NCI-H146 treated with DMSO at 0.1 percent for 48 hours (cell line): ENCODE measurements around the gene PRKG2.

ENCODE experiments used
- DNase-seq: peaks from one replicate; lab custom pipeline; 2025; ENCODE audit not compliant: unreplicated experiment; lab: John Stamatoyannopoulos, UW

PRKG2 gene

DNA sequence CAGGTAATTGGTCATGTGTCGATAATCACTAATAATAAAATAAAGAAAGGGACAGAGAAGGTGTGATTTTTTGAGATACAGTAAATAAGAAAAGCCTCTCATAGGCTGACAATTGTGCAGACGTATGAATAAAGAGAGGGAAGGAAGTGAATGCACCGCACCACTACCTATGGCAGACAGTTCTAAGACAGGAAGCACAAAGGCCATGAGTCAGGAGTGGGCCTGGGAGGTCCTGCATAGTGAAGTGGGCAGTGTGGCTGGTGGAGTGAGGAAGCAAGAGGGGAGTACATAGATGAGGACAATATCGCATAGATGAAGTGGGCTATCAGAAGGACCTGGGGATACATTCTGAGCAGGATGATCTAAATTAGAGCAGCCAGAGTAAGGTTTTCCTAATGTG is 108.9 kb downstream of the PRKG2 start:
- DNase-seq: no peak

DNA sequence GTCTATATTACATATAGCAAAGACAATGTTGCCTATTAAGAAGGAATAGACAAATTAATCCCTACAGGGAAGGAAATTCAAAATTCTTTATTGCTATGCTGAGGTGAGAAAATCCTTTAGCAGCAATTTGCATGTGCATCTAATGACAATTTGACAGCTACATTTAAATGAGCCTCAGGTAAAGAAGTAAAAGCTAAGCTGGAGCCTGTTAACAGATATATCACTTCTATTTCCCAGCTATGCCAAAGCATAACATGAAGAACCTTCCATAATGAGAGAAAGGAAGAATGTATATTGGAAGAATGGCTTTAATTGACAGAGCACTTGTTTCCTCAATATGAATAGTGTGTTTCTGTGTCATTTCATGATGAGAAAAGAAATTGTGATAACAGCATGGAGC is 112.9 kb downstream of the PRKG2 start:
- DNase-seq: no peak

DNA sequence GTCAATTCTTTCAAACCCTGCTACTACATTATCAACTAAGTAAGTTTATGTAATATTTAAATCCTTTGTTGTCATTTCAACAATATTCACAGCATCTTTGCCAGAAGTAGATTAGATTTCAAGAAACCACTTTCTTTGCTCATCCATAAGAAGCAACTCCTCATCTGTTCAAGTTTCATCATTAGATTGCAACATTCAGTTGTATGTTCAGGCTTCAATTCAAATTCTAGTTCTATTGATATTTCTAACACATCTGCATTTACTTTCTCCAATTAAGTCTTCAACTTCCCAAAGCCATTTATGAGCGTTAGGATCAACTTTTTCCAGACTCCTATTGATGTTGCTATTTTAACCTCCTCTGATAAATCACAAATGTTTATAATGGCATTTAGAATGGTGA is 118.5 kb downstream of the PRKG2 start:
- DNase-seq: no peak

DNA sequence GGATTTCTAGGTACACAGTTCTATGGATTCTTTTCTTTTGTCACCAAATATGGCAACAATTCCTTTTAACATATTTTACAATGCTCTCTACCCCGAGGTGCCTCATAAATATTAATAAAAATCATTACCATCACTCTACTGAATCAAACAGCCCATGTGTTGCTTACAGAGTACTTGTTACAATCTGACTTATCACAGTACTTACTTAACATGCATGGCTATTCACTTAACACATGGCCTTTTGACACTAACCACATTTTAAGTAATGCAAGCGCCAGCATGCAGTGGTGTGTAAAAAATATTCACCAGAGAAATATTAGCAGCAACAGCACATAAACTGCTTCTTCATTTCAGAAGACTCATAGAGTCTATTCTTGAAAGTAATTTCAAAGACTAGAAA is 119.6 kb downstream of the PRKG2 start:
- DNase-seq: no peak

DNA sequence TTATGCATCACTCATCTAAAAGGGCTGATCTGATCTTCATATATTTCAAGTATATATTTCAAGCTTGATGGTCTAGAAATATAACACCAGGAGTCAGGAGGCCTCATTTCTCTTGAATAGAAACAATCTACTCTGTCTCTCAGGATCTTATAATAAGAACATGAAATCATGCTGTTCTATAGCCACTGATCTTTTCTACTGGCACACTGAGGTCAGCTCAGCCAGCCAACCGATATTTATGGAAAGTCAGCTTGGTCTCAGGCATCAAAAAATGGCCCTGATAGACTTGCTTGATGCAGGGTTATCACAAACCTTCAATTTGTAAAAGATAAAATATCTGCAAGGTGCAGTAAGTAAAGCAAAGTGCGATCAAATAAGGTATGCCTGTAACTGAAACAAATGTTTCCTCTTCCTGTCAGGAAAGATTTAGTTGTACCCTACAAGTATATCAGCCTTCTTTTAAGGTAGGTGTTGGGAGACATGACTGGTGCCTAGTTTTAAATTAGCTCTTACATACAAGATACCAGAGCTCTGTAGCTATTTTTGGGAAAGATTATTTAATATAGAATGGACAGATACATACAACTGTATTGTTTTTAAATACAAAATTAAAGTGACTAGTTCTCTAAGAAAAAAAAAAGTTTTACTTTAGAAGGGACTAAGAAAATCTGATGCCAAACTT is 121.2 kb downstream of the PRKG2 start:
- DNase-seq: no peak

DNA sequence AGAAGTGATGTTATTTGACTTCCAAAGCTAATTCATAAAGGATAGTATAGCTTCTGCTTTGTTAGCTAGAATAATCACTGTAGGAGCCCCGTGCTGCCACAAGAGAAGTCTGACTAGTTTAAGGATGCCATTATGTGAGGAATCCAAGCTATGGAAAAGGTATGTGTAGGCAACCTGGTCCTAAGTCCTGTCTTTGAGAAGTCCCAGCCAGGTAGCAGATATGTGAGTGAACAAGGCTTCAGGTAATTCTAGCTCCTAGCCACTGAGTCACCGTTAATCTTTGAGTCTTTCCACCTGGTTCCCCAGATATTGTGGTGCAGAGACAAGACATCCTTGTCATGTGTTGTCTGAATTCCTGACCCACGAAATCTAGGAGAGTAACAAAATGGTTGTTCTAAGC is 129.0 kb downstream of the PRKG2 start:
- no peak for DNase-seq

DNA sequence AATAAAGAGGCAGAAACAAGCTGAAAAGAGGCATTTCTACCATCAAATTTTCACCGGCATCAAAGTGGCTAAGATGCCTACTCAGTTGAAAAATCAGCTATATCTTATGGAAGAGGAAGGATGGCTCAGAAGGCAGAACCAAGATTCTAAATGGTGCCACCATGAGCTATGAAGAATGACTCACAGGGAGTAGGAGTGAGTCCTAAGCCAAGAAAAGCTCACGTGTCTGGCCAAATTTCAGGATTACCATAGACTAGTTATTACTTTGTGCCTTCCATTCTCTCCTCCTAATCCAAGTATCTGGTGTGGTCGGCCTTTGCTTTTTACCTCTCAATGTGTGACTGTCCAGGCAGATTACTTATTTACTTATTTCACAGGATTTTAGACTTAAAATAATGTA is 129.7 kb downstream of the PRKG2 start:
- DNase-seq: no peak

DNA sequence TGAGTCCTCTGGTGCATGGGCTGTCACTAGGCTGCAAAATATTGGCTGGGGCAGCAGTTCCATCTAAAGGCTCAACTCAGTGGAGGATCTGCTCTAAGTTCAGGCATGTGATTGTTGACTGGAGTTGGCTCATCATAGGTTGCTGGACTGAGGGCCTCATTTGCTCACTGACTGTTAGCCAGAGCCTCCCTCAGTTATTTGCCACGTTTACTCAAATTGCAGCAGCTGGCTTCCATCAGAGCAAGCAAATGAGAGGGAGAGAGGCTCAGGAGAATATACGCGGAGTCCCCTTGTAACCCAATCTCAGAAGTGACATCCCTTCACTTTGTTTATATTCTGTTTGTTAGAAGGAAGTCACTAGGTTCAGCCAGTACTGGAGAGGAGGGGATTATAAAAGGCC is 130.4 kb downstream of the PRKG2 start:
- no peak for DNase-seq

DNA sequence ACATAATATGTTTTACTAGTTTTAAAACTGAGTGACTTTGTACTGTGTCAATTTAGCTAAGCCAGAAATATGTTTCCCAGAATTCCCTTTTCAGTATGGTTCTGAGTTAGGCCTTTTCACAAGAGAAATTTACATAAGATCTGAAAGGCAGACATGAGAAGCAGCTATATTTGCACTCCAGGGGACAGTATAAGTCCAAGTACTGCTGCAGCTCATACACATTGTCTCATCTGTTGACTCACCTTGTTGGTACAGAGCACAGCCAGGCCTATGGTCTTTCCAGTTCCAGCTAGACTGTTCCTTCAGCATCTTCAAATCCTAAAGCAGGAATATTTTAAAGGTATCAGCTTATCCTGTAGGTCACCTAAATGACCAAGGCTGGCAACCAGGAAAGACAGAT is 131.0 kb downstream of the PRKG2 start:
- DNase-seq: peak; percentile 9

DNA sequence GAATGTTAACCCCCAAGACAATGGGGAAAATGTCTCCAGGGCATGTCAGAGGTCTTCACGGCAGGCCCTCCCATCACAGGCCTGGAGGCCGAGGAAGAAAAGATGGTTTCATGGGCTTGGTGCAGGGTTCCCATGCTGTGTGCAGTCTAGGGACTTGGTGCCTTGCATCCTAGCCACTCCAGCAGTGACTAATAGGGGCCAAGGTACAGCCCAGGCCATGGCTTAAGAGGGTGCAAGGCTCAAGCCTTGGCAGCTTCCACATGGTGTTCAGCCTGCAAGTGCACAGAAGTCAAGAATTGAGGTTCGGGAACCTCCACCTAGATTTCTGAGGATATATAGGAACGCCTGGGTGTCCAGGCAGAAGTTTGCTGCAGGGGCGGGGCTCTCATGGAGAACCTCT is 133.9 kb downstream of the PRKG2 start:
- DNase-seq: no peak

DNA sequence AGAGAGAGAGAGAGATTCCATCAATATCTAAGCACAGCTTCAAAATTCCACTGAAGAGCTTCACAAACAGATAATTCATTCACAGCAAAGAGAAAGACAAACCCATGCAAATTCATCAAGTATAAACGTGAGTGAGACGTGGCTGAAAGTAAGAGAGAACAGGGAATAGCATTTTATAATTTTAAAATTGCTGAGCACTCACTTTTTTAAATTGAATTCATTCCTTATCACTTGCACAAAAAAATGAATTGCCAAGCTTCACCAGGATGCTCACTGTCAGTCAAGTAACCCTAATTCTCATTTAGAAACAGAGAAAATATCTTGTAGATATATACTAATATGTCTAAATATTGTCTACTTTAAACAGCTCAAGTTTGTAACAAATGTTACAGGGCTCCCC is 144.0 kb downstream of the PRKG2 start:
- DNase-seq: no peak

DNA sequence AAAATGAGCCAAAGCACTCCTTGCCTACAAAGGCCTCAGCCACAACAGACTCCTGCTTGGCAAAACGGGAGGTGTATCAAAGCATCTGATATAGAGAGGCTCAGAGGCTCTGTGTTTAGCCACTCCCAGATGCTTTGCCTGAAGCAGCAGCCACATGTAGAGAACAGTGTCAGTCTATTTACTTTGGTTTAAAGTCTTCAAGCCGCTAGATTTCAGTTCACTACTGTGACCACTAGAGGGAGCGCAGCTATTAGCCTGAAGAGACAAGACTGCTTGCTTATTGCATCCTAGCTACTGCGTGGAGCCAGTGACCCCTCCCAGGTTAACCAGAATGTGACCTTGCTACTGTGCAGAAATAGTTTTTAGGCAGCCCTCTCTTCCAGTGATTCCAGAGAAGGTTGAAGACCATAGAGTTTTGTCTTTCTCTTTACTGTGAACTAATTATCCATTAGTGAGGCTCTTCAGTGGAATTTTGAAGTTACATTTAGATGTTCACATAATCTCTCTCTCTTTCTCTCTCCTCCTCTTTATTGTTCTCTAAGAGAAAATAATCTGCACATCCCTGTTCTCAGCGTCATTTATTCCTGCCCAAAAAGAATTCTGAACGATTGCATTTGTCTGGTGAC is 145.2 kb downstream of the PRKG2 start:
- peak; percentile 93 for DNase-seq

DNA sequence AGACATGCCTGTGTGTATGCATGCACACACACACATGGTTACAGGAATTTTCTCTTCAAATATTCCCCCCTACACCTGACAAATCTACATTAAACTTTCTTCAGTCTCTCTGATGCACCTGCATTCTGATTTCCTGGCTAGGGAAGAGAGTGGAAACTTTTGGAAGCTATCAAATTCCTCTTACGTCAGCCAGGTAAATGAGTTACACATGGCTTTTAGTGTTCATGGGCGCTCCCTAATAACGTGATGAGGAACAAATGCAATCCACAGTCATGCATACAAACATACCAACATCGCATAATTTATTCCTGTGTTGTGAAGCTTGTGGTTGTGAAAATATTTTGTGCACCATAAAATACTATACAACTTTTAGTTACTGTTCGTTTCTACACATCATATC is 149.6 kb downstream of the PRKG2 start:
- no peak for DNase-seq

DNA sequence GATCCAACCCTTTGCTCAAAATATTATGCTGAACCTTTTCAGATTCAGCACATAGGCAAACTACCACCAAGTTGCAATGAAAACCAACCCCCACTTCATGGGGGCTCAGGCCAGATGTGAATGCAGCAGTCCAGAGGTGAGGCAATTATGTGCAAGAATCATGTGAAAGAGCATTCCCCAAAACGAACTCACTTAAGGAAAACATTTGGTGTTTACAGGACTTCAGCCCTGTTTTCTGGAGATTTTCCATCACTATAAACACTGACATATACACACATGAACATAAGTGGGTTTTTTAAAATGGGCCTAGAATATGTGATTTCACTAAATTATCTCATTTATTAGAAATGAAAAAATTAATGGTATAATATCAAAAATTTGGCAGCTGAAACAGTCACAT is 153.0 kb downstream of the PRKG2 start:
- no peak for DNase-seq

DNA sequence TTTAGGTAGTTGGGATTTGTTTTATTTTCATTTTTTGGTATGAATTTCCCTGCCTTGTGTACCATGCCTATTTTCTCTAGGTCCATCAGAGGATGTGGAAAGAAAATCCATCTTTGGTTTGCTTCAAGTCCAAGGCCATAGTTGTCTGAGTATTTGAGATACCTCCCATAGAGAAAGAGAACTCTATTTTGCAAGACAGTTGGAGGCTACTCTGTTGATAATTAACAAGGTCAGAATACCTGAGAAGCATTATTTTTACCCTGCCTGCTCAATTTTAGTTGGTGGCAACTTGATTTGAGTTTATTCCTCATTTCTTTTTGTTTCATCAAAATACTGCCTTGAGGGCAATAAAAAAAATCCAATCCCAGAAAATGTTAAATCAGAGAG is 153.7 kb downstream of the PRKG2 start:
- no peak for DNase-seq

DNA sequence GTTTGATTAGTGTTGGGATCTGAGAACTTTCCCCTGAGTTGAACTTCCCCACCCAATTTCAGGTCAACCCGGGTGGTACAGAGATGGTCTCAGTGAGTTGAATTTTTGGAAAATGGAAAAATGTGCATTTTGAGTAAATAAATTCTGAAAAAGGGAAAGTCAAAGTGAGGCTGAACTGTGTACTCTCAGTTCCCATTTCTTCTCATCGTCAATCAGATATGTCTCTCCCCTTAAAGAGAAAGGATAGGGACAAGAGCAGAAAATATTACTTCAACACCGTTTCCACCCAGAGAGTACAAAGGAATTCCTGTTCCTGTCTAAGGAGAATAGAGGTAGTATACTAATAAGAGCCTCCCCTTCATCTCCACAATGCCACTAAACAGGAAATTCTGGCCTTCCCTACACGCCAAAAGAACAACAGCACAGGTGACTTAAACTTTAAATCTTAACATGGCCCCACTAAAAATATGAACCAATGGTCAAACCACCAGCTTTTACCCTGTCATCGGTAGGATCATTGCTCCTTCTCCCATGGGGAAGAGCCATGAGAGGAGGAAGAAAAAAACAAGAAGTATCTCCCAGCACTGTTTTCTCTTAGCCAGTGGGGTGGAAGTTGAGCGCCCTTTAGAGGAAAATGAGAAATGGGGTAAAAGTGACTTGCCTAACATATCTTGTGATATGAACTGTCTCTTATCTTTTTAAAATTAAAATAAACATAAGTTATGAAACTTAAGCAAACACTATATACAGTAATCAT is 154.3 kb downstream of the PRKG2 start:
- no peak for DNase-seq

DNA sequence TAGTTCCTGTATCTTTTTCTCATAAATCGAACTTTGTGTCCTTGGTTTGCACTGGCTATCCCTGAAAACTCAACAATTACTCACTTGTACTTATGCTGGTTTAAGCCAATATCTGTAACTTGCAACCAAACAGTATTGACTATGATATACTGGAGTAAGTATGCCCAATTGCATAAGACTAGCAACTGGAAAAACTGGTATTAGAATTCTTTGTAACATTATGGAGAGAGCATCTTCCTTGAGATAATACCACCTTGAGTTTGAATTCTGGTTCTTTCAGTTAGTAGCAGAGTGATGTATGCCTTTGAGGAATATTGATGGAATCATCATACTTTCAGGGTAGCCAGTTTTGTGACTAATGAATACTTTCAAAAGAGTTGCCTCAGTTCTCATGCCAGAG is 156.4 kb downstream of the PRKG2 start:
- DNase-seq: no peak

DNA sequence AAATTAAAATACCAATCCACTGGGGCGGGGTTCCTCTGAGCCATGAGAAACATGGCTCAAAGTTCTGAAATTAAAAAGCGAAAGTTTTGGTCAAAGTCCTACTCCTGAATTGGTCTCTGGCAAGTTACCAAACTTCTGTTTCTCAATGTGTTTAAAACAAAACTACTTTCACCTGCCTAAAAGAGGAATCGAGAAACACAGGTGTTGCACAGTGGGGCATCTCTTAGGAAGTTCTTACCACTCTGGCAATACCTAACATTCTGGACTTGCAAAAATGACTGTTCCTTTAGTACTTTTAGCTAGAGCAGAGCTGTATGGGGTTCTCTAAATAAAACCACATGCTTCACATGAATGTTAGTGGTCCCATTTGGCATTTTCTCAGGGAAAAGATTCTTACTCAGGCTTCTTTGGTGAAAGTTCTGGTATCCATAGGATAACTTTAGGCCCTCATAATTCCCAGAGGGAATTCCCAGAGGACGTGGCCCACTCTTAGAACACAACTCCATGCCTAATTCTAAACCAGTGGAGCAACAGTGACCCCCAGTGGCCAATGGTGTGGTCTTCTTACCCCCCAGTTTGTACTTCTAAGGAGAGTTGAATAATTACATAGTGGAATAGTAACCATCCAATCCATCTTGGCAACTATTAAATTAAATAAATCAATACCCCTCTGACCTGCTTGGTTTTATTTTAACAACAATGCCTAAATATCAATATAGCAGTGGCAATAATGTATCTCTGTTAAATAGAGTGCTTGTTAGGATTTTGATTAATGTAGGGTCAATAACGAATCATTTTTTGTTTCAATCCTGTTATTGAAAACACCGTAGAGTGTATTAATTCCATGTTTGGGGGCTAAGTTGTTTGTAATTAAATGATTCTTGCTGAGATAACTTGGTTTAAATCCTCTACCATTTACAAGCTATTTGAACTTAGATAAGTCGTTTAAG is 162.6 kb downstream of the PRKG2 start:
- DNase-seq: peak; percentile 41

DNA sequence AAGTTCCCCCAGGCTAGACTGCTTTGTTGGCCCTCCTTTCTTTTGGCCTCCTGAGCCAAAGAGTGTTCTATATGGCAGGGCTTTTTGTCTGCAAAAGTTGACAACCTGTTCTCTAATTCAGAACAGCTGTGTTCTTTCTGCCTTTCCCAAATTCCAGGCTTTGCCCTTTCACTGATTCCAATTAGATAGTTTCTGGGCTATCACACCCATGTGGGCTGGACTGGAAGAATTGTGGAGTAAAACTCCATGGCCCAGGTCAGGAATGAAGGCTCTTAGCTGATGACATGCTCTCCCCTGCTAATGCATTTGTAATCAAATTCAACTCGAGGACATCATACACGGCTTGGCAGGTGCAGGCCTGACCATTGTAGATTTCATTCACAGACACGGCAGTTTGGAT is 165.1 kb downstream of the PRKG2 start:
- DNase-seq: no peak

DNA sequence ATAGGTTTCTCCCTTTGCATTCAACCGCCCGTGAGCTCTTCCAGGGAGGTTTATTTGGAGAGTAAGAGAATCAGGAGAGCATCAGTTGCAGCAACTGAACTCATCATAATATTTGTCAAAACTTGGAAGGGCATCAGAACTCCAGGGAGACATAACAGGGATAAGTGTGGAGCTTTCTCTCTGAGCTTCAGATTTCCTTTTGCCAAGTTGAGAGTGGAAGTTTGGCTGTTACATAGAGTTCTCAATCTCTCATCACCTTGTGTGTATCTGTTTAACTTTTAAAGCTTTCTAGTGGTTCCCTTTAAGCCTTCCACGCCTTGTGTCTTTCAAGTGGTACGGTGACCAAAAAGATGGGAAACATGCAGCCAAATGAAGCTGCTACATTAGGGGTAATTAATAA is 165.7 kb downstream of the PRKG2 start:
- no peak for DNase-seq

DNA sequence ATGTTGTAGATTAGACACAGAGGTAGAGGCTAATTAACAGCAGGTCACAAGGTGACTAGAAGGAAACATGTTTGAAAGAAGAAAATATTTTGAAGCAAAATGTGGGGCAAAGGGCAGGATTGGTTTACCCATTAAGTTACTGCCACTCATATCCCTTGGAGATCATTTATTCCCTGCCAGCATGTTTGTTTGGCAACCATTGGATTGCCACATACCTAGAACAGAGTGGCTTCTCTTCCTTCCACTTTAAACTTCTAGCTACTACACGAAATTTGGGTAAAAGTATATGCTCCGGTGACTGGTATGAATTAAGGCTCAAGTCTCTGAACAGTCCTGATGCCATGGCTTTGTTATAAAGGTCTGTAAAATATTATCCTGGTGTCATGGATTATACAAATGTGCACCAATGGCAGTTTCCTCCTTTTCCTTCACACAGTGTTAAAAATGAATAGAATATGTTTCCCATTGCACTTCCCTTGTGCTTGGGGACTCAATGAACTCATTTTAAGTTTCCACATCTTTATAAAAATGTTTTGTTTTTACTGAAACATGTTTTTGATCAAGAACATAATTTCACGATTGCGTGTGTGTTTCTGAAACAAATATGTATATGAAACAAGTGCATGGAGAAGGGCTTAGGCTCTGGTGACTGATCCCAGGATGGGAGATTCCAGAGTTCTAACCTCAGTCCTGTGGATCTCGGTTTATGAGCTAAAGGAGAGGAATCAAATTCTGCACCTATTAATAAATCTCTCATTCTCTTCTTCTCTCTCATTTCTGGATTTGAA is 172.2 kb downstream of the PRKG2 start:
- no peak for DNase-seq
